Activated T-cell treated with anti-CD3 and anti-CD28 coated beads, Interleukin-2, amount 50 U/mL, for 72 hours (primary cell): Measurements from ENCODE around the gene AXIN1. TPM values are rescaled to one million over a fixed set of nuclear protein-coding genes. Genes with fewer than 3 reads are reported as not detected.

ENCODE experiments used
- ATAC-seq, 2 donors: fragments of 150-1000 bp; cut with Tn5 transposase; replicated peaks in 1 of 2; 2 replicates each; pipeline ENCODE4 v1.10.0; 2021; ENCODE audit warnings: moderate library complexity in 2 of 2, mild to moderate bottlenecking in 1 of 2
- DNase-seq, 2 donors: peaks; one replicate each; pipeline ENCODE4 v3.0.0; 2021 to 2022; ENCODE audit warnings: mixed read lengths in 1 of 2
- H3K27ac Mint-ChIP-seq: one replicate; pipeline ENCODE4 v1.8.0; 2022; ENCODE audit warnings: mild to moderate bottlenecking, moderate library complexity, mixed read lengths
- H3K27me3 Mint-ChIP-seq: one replicate; pipeline ENCODE4 v1.8.0; 2022; ENCODE audit warnings: low read depth, mixed read lengths
- H3K36me3 Mint-ChIP-seq, 2 donors: one replicate each; pipeline ENCODE4 v1.8.0; 2022; ENCODE audit warnings: mixed read lengths in 2 of 2, mild to moderate bottlenecking in 1 of 2; ENCODE audit not compliant: insufficient read depth in 2 of 2
- H3K4me1 Mint-ChIP-seq: one replicate; pipeline ENCODE4 v1.8.0; 2022; ENCODE audit warnings: low read depth, mixed read lengths
- H3K4me3 Mint-ChIP-seq, 2 donors: one replicate each; pipeline ENCODE4 v1.8.0; 2022; ENCODE audit warnings: mild to moderate bottlenecking in 2 of 2, mixed read lengths in 2 of 2, moderate library complexity in 2 of 2
- H3K9me3 Mint-ChIP-seq, 2 donors: one replicate each; pipeline ENCODE4 v1.8.0; 2022; ENCODE audit warnings: mixed read lengths in 2 of 2
- total RNA-seq, 2 donors: library from RNA; stranded (reverse); gene quantifications; one replicate each; pipeline ENCODE4 v1.2.3, GENCODE V29; 2022

Gene AXIN1
- total RNA-seq, 2 donors from 2014 or later = 28.8 to 29.4 TPM

DNA sequence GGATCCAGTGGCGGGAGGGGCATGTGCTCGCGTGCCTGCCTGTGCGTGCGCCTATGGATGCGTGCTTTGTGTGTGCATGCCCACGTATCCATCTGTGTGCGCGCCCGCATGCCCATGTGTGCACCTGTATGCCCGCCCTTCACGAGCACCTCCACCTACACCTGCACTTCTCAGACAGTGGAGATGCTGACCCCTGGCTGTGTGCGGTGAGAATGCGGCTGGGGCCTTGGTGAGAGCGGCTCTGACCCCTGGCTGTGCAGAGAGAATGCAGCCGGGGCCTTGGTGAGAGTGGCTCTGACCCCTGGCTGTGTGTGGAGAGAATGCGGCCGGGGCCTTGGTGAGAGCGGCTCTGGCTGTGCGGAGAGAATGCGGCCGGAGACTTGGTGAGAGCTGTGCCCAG, 33.9 kb downstream of the AXIN1 start:
- DNase-seq = peak in 1 of 2 donors; percentile 21
- Mint-ChIP-seq H3K4me3 (no peak overlapping the region), H3K9me3 (no peaks in the 10 kb centered on the region), H3K27ac (no peak overlapping the region), H3K27me3 (no peaks in the 10 kb centered on the region), H3K4me1 (peaks cover 45% of the 10 kb centered on the region), H3K36me3 (peaks cover 0 to 2% of the 10 kb centered on the region in 2 donors)
- peak in 1 of 2 donors; percentile 18 for ATAC-seq

DNA sequence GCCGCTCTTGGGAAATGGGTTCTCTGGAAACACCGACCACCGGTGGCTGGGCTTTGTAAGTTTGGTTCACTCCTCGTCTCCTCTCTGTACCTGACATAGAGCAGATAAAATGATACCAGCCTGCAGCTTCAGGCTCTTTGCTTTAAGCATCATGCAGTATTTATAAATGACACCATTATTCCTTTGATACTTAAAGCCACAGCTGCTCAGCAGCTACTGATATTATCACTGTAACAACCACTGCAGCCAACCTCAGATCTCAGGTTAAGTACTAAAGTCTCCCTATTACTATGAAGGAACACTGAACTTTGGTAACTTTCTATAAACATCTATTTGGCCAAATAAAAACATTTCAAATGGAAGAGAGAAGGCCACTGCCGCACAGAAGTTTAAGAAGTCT, 34.9 kb downstream of the AXIN1 start:
- DNase-seq (no peak), ATAC-seq (peak; percentile 36 to 39)
- Mint-ChIP-seq H3K4me3 (no peak overlapping the region), H3K36me3 (peaks cover 0 to 2% of the 10 kb centered on the region in 2 donors), H3K9me3 (no peaks in the 10 kb centered on the region), H3K27me3 (no peaks in the 10 kb centered on the region), H3K27ac (no peak overlapping the region), H3K4me1 (peaks cover 38% of the 10 kb centered on the region)

DNA sequence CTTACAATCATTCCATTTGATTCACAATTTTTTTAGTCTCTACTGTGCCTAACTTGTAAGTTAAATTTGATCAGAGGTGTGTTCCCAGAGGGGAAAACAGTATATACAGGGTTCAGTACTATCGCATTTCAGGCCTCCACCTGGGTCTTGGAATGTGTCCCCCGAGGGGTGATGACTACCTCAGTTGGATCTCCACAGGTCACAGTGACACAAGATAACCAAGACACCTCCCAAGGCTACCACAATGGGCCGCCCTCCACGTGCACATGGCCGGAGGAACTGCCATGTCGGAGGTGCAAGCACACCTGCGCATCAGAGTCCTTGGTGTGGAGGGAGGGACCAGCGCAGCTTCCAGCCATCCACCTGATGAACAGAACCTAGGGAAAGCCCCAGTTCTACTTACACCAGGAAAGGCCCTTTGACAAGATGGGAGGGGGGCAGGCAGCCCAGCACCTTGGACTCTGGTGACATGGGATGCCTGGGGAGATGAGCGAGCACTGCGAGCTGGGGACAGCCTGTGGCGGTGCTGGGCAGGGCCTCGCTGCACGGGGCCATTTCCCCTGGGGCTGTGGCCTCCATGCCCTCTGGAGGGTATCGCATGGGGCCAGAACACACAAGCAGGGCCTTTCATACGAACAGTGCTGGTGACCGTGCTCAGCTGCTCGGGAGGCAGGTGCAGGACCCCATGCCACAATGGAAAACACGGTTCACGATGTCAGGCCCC, 35.6 kb downstream of the AXIN1 start:
- Mint-ChIP-seq H3K4me1 (peaks cover 35% of the 10 kb centered on the region), H3K36me3 (peaks cover 0 to 2% of the 10 kb centered on the region in 2 donors), H3K9me3 (no peaks in the 10 kb centered on the region), H3K27ac (no peak overlapping the region), H3K27me3 (no peaks in the 10 kb centered on the region), H3K4me3 (no peak overlapping the region)
- no peak for DNase-seq
- no peak for ATAC-seq

DNA sequence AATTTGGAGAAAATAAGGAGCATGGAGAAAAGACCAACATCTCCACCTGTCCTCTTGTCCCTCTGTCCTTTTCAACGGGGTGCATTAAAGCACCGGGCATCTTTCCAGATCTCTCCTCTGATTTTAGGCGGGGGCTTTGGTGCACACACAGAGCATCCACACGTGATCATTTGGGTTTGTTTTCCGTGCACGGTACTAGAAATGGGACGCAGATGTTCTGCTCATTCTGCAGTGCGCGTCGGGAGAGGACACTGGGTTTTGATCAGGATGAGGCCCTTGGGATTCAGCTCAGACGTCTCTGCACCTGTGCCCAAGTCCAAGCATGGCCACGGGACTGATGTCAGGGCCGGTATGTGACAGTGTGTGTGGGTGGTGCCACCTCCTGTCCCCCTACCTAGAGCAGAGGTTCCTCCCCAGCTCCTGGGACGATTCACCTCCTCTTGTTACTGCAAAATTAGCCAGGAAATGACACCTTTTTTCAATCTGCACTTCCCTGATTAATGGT, 37.7 kb downstream of the AXIN1 start:
- ATAC-seq = no peak
- Mint-ChIP-seq H3K27me3 (no peaks in the 10 kb centered on the region), H3K9me3 (no peaks in the 10 kb centered on the region)

DNA sequence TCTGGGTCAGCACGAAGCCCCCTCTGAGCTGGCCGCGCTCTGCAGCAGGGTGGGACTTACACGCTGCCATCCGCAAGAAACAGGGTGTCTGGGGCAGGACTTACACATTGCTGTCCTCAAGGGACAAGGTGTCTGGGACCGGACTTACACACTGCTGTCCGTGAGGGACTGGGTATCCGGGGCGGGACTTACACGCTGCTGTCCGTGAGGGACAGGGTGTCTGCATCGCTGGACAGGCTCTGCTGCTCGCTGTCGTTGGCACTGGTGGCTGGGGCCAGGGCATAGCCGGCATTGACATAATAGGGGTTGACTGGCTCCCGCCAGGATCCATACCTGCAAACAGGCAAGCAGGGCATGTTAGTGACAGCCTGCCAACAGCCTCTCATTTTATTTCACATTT, 38.2 kb downstream of the AXIN1 start:
- H3K4me1 Mint-ChIP-seq = peaks cover 20% of the 10 kb centered on the region

More for the DNA sequence above, 37.7 kb downstream of the AXIN1 start:
- H3K4me3 Mint-ChIP-seq = no peak overlapping the region
- no peak overlapping the region for H3K27ac Mint-ChIP-seq
- peaks cover 22% of the 10 kb centered on the region for H3K4me1 Mint-ChIP-seq
- peaks cover 0 to 2% of the 10 kb centered on the region in 2 donors for H3K36me3 Mint-ChIP-seq
- no peak for DNase-seq

DNA sequence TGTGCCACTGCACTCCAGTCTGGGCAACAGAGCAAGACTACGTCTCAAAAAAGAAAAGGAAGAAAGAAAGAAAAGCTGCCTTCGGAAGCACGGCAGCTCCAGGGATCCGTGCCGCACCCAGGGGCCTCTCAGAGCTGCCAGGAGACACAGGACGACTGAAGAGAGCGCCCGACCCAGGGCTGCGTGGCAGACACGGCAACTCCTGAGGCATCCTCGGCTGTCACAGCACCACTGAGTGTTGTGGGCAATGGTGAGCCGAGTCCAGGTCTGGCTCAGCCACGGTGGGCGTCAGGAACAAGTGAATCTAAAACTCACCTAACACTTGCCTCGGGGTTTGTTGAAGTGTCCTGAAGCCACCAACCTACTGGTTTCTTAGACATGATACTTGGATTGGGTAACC, 40.8 kb downstream of the AXIN1 start:
- ATAC-seq = no peak

More for the DNA sequence above, 38.2 kb downstream of the AXIN1 start:
- Mint-ChIP-seq H3K4me3 (no peak overlapping the region), H3K27ac (no peak overlapping the region), H3K36me3 (peaks cover 0 to 2% of the 10 kb centered on the region in 2 donors), H3K9me3 (no peaks in the 10 kb centered on the region), H3K27me3 (no peaks in the 10 kb centered on the region)
- DNase-seq (no peak), ATAC-seq (no peak)

DNA sequence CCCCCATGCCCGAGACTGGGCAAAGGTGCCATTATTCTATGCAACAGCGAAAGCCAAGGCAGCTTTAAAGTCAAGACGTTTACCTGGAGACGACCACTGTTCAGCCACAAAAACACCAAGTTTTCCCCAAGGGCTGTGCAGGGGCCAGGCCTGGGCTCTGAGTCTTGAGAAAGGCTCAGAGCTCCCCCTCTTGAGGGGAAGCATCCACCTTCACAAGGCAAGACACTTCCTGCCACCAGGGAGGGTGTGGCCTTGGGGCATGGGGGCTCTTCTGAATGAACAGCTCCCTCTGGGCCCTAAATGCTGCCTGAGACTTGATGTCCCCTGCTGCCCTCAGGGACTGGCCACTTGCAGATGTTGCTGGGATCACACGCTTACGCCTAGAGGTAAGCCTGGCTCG, 43.0 kb downstream of the AXIN1 start:
- H3K4me3 Mint-ChIP-seq = no peak overlapping the region
- H3K9me3 Mint-ChIP-seq = no peaks in the 10 kb centered on the region
- H3K4me1 Mint-ChIP-seq = peaks cover 7% of the 10 kb centered on the region
- peaks cover 0 to 2% of the 10 kb centered on the region in 2 donors for H3K36me3 Mint-ChIP-seq
- peak; percentile 47 to 54 for ATAC-seq
- H3K27me3 Mint-ChIP-seq = no peaks in the 10 kb centered on the region
- no peak for DNase-seq
- no peak overlapping the region for H3K27ac Mint-ChIP-seq

More for the DNA sequence above, 40.8 kb downstream of the AXIN1 start:
- H3K27me3 Mint-ChIP-seq = no peaks in the 10 kb centered on the region
- H3K4me3 Mint-ChIP-seq = no peak overlapping the region
- peaks cover 0 to 2% of the 10 kb centered on the region in 2 donors for H3K36me3 Mint-ChIP-seq
- DNase-seq = no peak
- no peaks in the 10 kb centered on the region for H3K9me3 Mint-ChIP-seq
- peaks cover 7% of the 10 kb centered on the region for H3K4me1 Mint-ChIP-seq
- no peak overlapping the region for H3K27ac Mint-ChIP-seq

DNA sequence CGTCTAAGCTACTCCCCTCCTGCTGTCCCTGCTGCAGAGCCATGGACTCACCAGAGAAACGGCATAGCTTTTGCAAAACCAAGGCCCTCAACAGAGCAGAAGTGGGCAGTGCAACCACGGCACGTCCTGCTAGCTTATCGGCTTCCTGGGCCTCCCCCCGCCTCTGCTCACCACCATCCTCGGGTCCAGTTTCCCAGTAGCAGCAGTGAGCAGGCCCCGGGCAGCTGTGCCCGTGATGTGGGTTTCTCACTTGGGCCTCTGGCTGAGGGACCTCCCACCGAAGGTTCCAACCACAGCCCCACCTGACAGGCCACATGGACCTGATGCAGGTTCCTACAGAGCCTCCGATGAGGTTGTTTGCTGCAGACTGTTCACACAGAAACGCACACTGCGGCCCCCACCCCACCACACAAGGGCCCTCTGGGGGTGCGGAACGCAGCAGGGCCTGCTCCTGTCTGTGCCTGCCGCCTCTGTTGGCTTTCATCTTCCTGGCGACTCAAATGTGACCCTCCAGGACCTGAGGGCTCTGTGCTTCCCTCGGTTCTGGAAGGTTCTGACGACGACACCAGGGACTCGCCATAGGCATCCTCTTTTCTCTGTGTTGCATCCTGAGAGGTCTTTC, 44.7 kb downstream of the AXIN1 start:
- ATAC-seq (no peak), DNase-seq (no peak)
- no peaks in the 10 kb centered on the region for H3K9me3 Mint-ChIP-seq
- H3K27me3 Mint-ChIP-seq = no peaks in the 10 kb centered on the region
- H3K4me1 Mint-ChIP-seq = peaks cover 7% of the 10 kb centered on the region
- H3K27ac Mint-ChIP-seq = no peak overlapping the region
- no peak overlapping the region for H3K4me3 Mint-ChIP-seq
- H3K36me3 Mint-ChIP-seq = peaks cover 0 to 2% of the 10 kb centered on the region in 2 donors

DNA sequence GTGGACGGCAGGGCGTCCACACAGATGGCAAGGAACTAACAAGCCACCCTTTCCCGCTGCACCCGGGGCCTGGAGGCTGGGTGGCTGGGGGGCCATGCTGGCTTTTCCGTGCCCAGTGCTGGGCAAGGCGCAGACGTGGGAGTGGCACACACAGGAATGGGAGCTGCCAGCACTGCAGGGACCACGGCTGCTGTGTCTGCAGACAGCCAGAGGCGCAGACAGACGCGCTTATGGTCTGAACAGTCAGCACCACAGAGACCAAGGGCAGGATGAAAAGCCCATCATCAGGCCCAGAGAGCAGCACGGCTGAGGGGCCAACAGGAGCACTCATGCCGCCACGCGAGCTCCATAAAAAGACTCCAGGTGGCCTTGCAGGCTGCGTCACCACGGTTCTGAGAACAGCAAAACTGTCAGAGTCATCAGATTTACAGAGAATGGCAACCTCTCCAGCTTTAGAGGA, 45.6 kb downstream of the AXIN1 start:
- no peak overlapping the region for H3K27ac Mint-ChIP-seq
- no peaks in the 10 kb centered on the region for H3K9me3 Mint-ChIP-seq
- H3K4me1 Mint-ChIP-seq = peaks cover 7% of the 10 kb centered on the region
- no peak overlapping the region for H3K4me3 Mint-ChIP-seq
- ATAC-seq (no peak), DNase-seq (no peak)
- H3K36me3 Mint-ChIP-seq = peaks cover 0 to 2% of the 10 kb centered on the region in 2 donors
- H3K27me3 Mint-ChIP-seq = no peaks in the 10 kb centered on the region

DNA sequence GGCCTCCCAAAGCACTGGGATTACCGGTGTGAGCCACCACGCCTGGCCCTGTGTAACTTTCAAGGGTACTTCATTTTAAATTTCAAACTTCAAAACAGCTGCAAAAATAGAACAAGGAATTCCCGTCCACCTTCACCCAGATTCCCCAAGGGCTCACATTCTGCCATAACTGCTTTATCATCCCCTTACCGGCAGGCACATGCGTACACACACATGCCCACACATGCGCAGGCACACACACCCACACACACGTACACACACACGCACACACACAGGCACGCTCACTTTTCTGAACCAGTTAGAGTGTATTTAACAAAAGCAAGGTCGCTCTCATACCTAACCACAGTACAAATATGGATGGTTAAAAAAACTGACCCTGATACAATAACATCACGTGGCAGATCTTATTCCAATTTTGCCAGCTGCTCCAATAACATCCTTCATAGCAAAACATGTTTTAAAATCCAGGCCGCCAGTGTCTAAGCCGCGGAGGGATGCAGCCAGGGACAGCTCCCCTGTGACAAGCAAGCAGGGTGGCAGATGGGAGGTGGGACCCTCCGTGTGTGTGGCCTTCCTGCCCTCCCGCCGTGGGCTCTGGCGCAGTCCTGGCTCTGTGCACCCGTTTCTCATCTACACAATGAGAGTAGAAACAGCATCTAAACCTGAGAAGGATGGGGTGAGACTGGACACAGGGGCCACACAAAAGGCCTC, 46.5 kb downstream of the AXIN1 start:
- no peak for ATAC-seq
- Mint-ChIP-seq H3K4me3 (no peak overlapping the region), H3K36me3 (peaks cover 0 to 2% of the 10 kb centered on the region in 2 donors), H3K9me3 (no peaks in the 10 kb centered on the region), H3K27me3 (no peaks in the 10 kb centered on the region), H3K4me1 (peaks cover 7% of the 10 kb centered on the region), H3K27ac (no peak overlapping the region)
- no peak for DNase-seq

DNA sequence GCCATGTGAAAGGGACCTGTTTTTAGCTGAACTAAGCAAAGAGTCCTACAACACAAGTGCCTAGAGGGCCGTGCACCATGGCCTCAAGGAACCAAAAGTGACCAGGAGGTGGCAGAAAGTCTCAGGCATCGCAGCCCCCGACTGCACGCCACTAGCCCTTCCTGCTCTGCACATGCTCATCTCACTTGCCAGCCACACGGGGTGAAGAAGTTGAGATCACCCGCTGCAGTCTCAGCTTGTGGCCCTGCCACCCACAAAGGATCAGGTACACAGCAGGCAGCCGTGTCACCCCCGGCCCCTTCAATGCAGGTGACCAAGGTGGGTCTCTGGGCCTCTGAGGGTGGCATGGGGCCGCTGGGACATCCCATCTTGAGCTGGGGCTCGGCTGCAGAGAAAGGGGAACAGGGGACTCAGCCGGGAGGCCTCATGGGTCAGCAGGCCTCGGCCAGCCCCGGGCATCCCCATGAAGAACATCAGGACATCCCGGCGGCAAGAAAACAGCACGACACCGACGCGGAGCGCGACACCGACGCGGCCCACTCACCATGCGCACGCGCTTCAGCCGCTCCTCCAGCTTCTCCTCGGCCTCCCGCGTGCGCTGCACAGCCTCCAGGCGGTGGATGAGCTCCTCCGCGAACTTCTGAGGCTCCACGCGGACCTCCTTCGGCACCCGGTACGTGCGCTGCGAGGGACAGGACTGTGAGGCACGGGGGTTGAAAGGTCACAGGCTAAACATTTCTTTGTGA, 48.6 kb downstream of the AXIN1 start:
- H3K36me3 Mint-ChIP-seq = peaks cover 0 to 2% of the 10 kb centered on the region in 2 donors
- no peak for DNase-seq

DNA sequence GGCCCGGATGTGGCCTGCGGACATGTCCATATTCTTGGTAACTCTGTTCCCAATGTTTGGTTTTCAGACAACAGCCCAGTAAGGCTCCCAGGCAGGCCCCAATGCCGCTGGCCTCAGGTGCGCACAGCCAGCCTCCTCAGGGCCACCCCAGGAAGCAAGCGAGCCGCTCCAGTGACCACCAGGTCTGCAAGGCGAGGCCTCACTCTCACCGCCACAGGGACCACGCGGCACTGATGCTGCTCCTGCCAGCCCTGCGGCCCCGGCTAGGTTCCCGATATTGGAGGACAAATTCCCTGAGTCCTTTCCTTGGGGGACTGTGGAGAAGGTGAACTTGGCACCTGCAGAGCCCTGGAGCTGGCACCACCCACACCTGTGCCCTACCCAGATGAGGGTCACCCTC, 50.6 kb downstream of the AXIN1 start:
- ATAC-seq (no peak), DNase-seq (no peak)
- Mint-ChIP-seq H3K36me3 (no peaks in the 10 kb centered on the region), H3K4me1 (no peaks in the 10 kb centered on the region), H3K4me3 (no peak overlapping the region), H3K27me3 (no peaks in the 10 kb centered on the region), H3K9me3 (no peaks in the 10 kb centered on the region), H3K27ac (no peak overlapping the region)

More for the DNA sequence above, 48.6 kb downstream of the AXIN1 start:
- Mint-ChIP-seq H3K4me3 (no peak overlapping the region), H3K4me1 (peaks cover 2% of the 10 kb centered on the region), H3K9me3 (no peaks in the 10 kb centered on the region), H3K27ac (no peak overlapping the region), H3K27me3 (no peaks in the 10 kb centered on the region)
- ATAC-seq = no peak
